H1 (cell line): ENCODE data around the gene TMBIM1. TPM values are rescaled to one million over a fixed set of nuclear protein-coding genes. Genes with fewer than 3 reads are reported as not detected.
A peak's percentile ranks its signal among the peaks of the same experiment; 100 is the strongest.

Experiments
- CTCF ChIA-PET: fragments of 300-600 bp; sonication (Branson Sonifier 250); formaldehyde crosslinking; loops from one replicate; lab custom pipeline; 2021; ENCODE audit not compliant: partially characterized antibody; lab: Charles Lee
- POLR2A ChIA-PET: fragments of 300-600 bp; sonication (Branson Sonifier 250); formaldehyde crosslinking; loops from one replicate; lab custom pipeline; 2021; ENCODE audit warnings: inconsistent platforms; ENCODE audit not compliant: partially characterized antibody; lab: Charles Lee
- DNase-seq, 2 experiments: peaks; one replicate each; pipeline versions ENCODE4 v3.0.0 to v3.0.0-alpha.2; 2010 to 2022; ENCODE audit warnings: low spot score in 2 of 2, low read depth in 1 of 2, mixed read lengths in 1 of 2
- FAIRE-seq: peaks from 2 replicates; lab custom pipeline; 2011; peaks lifted over from hg19 to GRCh38; lab: Jason Lieb, UNC
- H2AFZ ChIP-seq: 2 replicates; pipeline ENCODE4 v1.8.1; 2012; ENCODE audit warnings: low read length, inconsistent platforms
- H2AK5ac ChIP-seq: 2 replicates; pipeline ENCODE4 v1.6.1; 2013; ENCODE audit warnings: low read depth, low read length
- H2BK120ac ChIP-seq: replicated peaks from 2 replicates; pipeline ENCODE3; 2013; ENCODE audit warnings: low read depth, low read length, inconsistent platforms
- H2BK12ac ChIP-seq: 2 replicates; pipeline ENCODE4 v1.6.1; 2013; ENCODE audit warnings: low read depth, low read length
- H2BK15ac ChIP-seq: 2 replicates; pipeline ENCODE4 v1.6.1; 2013; ENCODE audit warnings: low read length
- H2BK20ac ChIP-seq: 2 replicates; pipeline ENCODE4 v1.6.1; 2013; ENCODE audit warnings: low read length
- H2BK5ac ChIP-seq: 2 replicates; pipeline ENCODE4 v1.6.1; 2013; ENCODE audit warnings: low read depth, low read length
- H3K14ac ChIP-seq: 2 replicates; pipeline ENCODE4 v1.6.1; 2013; ENCODE audit warnings: inconsistent platforms; ENCODE audit not compliant: insufficient read length
- H3K18ac ChIP-seq: 2 replicates; pipeline ENCODE4 v1.6.1; 2013; ENCODE audit warnings: low read length; ENCODE audit errors: extremely low read depth
- H3K23ac ChIP-seq: 2 replicates; pipeline ENCODE4 v1.6.1; 2013; ENCODE audit warnings: inconsistent platforms; ENCODE audit not compliant: insufficient read length
- H3K23me2 ChIP-seq: 2 replicates; pipeline ENCODE4 v1.6.1; 2013; ENCODE audit warnings: low read depth, low read length
- H3K27ac ChIP-seq: 2 replicates; pipeline ENCODE4 v1.6.1; 2011; ENCODE audit warnings: low read depth, low read length, inconsistent platforms
- H3K27me3 ChIP-seq, 4 experiments: replicated peaks in 1 of 4; 1 replicate in 1 of 4; 2 replicates in 3 of 4; pipeline versions ENCODE4 v1.6.1 to v1.8.1; 2011 to 2013; ENCODE audit warnings: low read length in 3 of 4, mild to moderate bottlenecking in 3 of 4, inconsistent platforms in 2 of 4, mixed read lengths in 2 of 4, moderate library complexity in 1 of 4; ENCODE audit not compliant: control insufficient read depth in 3 of 4, insufficient read depth in 3 of 4; ENCODE audit errors: extremely low read depth in 1 of 4
- H3K36me3 ChIP-seq, 4 experiments: 2 replicates each; pipeline versions ENCODE4 v1.6.1 to v1.8.1; 2011 to 2013; ENCODE audit warnings: mild to moderate bottlenecking in 4 of 4, low read length in 3 of 4, moderate library complexity in 2 of 4, control low read depth in 1 of 4, inconsistent platforms in 1 of 4; ENCODE audit not compliant: insufficient read depth in 4 of 4, control insufficient read depth in 2 of 4
- H3K4ac ChIP-seq: replicated peaks from 2 replicates; pipeline ENCODE3; 2013; ENCODE audit warnings: low read length, low read depth, mixed read lengths, inconsistent platforms; ENCODE audit not compliant: insufficient read length
- H3K4me1 ChIP-seq, 4 experiments: replicated peaks in 1 of 4; 1 replicate in 1 of 4; 2 replicates in 3 of 4; pipeline versions ENCODE4 v1.6.1 to v1.8.1; 2011 to 2013; ENCODE audit warnings: low read length in 3 of 4, inconsistent platforms in 2 of 4, mixed read lengths in 1 of 4; ENCODE audit not compliant: insufficient read depth in 4 of 4, control insufficient read depth in 3 of 4
- H3K4me2 ChIP-seq, 2 experiments: 2 replicates each; pipeline versions ENCODE4 v1.6.1 to v1.8.1; 2011 to 2013; ENCODE audit warnings: low read depth in 2 of 2, low read length in 2 of 2, control low read depth in 1 of 2, inconsistent platforms in 1 of 2, mild to moderate bottlenecking in 1 of 2; ENCODE audit not compliant: insufficient read depth in 1 of 2
- H3K4me3 ChIP-seq, 4 experiments: fragments of 200-600, 300-600 bp in 1 of 4; sonication (generic), shearing (Covaris generic), sonication (Bioruptor Twin) in 1 of 4; 2 replicates each; pipeline versions ENCODE4 v1.5.1 to v1.8.1; 2011 to 2016; ENCODE audit warnings: low read length in 4 of 4, low read depth in 3 of 4, control low read depth in 2 of 4, inconsistent platforms in 2 of 4, mild to moderate bottlenecking in 2 of 4, mixed read lengths in 1 of 4, moderate library complexity in 1 of 4; ENCODE audit not compliant: insufficient read depth in 2 of 4; ENCODE audit errors: extremely low read depth in 1 of 4
- H3K56ac ChIP-seq: replicated peaks from 2 replicates; pipeline ENCODE3; 2013; ENCODE audit warnings: low read depth, mild to moderate bottlenecking, mixed read lengths, low read length, inconsistent platforms; ENCODE audit not compliant: insufficient read length
- H3K79me1 ChIP-seq: 2 replicates; pipeline ENCODE4 v1.6.1; 2013; ENCODE audit warnings: low read depth, low read length, control low read depth
- H3K79me2 ChIP-seq, 2 experiments: 2 replicates each; pipeline versions ENCODE4 v1.6.1 to v1.8.1; 2012 to 2013; ENCODE audit warnings: low read length in 2 of 2, mild to moderate bottlenecking in 2 of 2, inconsistent platforms in 1 of 2; ENCODE audit not compliant: insufficient read depth in 2 of 2, control insufficient read depth in 1 of 2
- H3K9ac ChIP-seq, 4 experiments: replicated peaks in 1 of 4; 1 replicate in 1 of 4; 2 replicates in 3 of 4; pipeline versions ENCODE4 v1.6.1 to v1.8.1; 2011 to 2013; ENCODE audit warnings: low read depth in 3 of 4, low read length in 3 of 4, control low read depth in 2 of 4, mild to moderate bottlenecking in 2 of 4, moderate library complexity in 2 of 4, inconsistent platforms in 1 of 4; ENCODE audit errors: extremely low read depth in 1 of 4
- H3K9me3 ChIP-seq, 2 experiments: 2 replicates each; pipeline versions ENCODE4 v1.6.1 to v1.8.1; 2012 to 2013; ENCODE audit warnings: mild to moderate bottlenecking in 2 of 2, moderate library complexity in 2 of 2, control low read depth in 1 of 2, inconsistent platforms in 1 of 2, low read depth in 1 of 2, low read length in 1 of 2, mixed read lengths in 1 of 2; ENCODE audit not compliant: insufficient read depth in 2 of 2
- H4K20me1 ChIP-seq, 2 experiments: replicated peaks in 1 of 2; 2 replicates each; pipeline versions ENCODE3 to v1.8.1; 2011 to 2013; ENCODE audit warnings: inconsistent platforms in 2 of 2, low read length in 2 of 2, mild to moderate bottlenecking in 1 of 2; ENCODE audit not compliant: insufficient read depth in 2 of 2, control insufficient read depth in 1 of 2
- H4K5ac ChIP-seq: 2 replicates; pipeline ENCODE4 v1.6.1; 2013; ENCODE audit warnings: low read length, low read depth, mixed read lengths, inconsistent platforms; ENCODE audit not compliant: insufficient read length
- H4K8ac ChIP-seq: 2 replicates; pipeline ENCODE4 v1.8.0; 2013; ENCODE audit warnings: mild to moderate bottlenecking, moderate library complexity, low read length, inconsistent platforms; ENCODE audit not compliant: insufficient read depth; ENCODE audit errors: extremely low read depth
- H4K91ac ChIP-seq: replicated peaks from 2 replicates; pipeline ENCODE3; 2013; ENCODE audit warnings: low read length, mixed read lengths, inconsistent platforms; ENCODE audit not compliant: insufficient read length
- ATF2 ChIP-seq: IDR thresholded peaks from 2 replicates; pipeline ENCODE4 v1.6.1; 2012; ENCODE audit warnings: low read length, inconsistent platforms
- CHD2 ChIP-seq: IDR thresholded peaks from 2 replicates; pipeline ENCODE4 v1.6.1; 2012; ENCODE audit warnings: low read length, improper control_type of control experiment
- MAX ChIP-seq: IDR thresholded peaks from 2 replicates; pipeline ENCODE4 v1.6.1; 2012; ENCODE audit warnings: inconsistent platforms
- NRF1 ChIP-seq: IDR thresholded peaks from 2 replicates; pipeline ENCODE4 v1.6.1; 2011; ENCODE audit warnings: mild to moderate bottlenecking, low read depth, low read length, improper control_type of control experiment
- RNF2 ChIP-seq: fragments of 200-900, 300-1000 bp; sonication (generic); IDR thresholded peaks from 2 replicates; pipeline ENCODE4 v1.7.1; 2016; ENCODE audit warnings: borderline replicate concordance, low read depth, mild to moderate bottlenecking, antibody characterized with exemption, low read length; ENCODE audit not compliant: poor library complexity, severe bottlenecking; ENCODE audit errors: missing control alignments
- SIN3A ChIP-seq, 2 experiments: IDR thresholded peaks in 1 of 2; conservative IDR thresholded peaks in 1 of 2; 2 replicates each; pipeline ENCODE4 v1.6.1; 2011 to 2012; ENCODE audit warnings: low read length in 2 of 2, improper control_type of control experiment in 1 of 2, low read depth in 1 of 2, mild to moderate bottlenecking in 1 of 2
- TAF7 ChIP-seq: optimal IDR thresholded peaks from 2 replicates; pipeline ENCODE3; 2011; ENCODE audit warnings: low read depth, mild to moderate bottlenecking, inconsistent platforms, low read length, moderate library complexity, borderline replicate concordance
- TEAD4 ChIP-seq: IDR thresholded peaks from 2 replicates; pipeline ENCODE4 v1.6.1; 2012; ENCODE audit warnings: low read depth, low read length, inconsistent platforms, mixed read lengths
- WGBS, 2 experiments: shearing (Covaris generic) in 1 of 2; methylation state at CpG; one replicate each; pipeline versions ENCODE4 v1.1.6 to v1.1.7; 2013 to 2015; ENCODE audit warnings: low lambda C conversion rate in 2 of 2, mixed read lengths in 2 of 2, inconsistent platforms in 1 of 2, low coverage in 1 of 2, missing lambda C conversion rate in 1 of 2; ENCODE audit not compliant: insufficient replicate concordance in 2 of 2, insufficient coverage in 1 of 2, insufficient read length in 1 of 2; ENCODE audit errors: extremely low coverage in 1 of 2, missing lambda C conversion rate in 1 of 2; 5-methylcytosine and 5-hydroxymethylcytosine counted together
- polyA plus RNA-seq, 7 experiments: library from polyadenylated mRNA; depleted of rRNA in 3 of 7; stranded (reverse) in 5 of 7; unstranded in 2 of 7; fragments of >200 nt in 5 of 7; fragments of 200-250 nt in 2 of 7; gene quantifications; 1 replicate in 5 of 7; 2 replicates in 1 of 7; 4 replicates in 1 of 7; pipeline versions ENCODE4 v1.2.1 to v1.2.3, GENCODE V29; 2011 to 2013; ENCODE audit warnings: missing spikeins in 2 of 7, mixed read lengths in 2 of 7
- total RNA-seq: library from RNA; stranded (reverse); fragmentation: NEBNext Ultra II Directional; extraction: Animal tissue kit (Norgen Biotek cat#: 25700); gene quantifications from 2 replicates; pipeline ENCODE4 v1.2.1, GENCODE V29; 2021

Gene TMBIM1
- total and polyA plus RNA-seq, 2 of the 8 experiments (the other 6 are each of a cell fraction or from before 2014, with no cell fraction given): 22.1 to 36.8 TPM

DNA sequence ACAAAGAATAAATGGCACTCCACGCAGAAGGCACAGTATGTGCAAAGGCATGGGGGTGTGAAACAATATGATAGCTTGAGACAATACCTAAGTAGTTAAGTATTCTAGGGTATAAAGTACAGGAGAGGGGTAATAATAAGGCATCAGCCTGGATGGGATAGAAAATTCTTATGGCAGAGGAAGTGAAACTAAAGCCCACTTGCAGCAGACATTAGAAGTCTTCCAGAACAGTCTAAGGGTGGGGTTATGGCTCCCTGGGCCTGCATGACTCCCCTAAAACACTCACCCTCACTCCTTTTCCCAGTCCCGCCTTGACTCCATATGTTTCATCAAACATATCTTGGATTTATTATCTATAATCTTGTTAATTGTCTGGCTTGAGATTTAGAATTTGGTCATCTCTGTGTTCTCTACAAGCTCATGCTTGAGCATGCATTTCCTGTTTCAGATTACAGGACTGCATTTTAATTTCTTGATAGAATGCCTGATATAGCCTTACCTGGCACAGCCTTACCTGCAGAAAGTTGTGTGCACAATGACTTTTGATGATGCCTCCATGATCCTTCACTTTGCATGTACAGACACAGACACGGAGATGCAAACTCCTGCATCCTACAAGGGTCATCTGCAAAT lies 28.5 kb upstream of the TMBIM1 start:
- H4K91ac ChIP-seq: peak overlapping the region; percentile 41
- no peak overlapping the region for H2BK15ac ChIP-seq
- no peak overlapping the region for H4K8ac ChIP-seq
- CTCF ChIA-PET: interaction anchor here (0.6 to 5.8 kb wide), 5 partner anchors 15 to 49 kb away, joined by 3 to 39 read pairs (median 6); partner anchors contain the start of genes CATIP and TMBIM1
- H3K14ac ChIP-seq: no peak overlapping the region
- no peaks in the 10 kb centered on the region for H3K36me3 ChIP-seq
- no peaks in the 10 kb centered on the region for H4K20me1 ChIP-seq
- no peaks in the 10 kb centered on the region for H3K79me2 ChIP-seq
- H3K9me3 ChIP-seq: no peaks in the 10 kb centered on the region
- no peak overlapping the region for H3K4me3 ChIP-seq
- POLR2A ChIA-PET: interaction anchor here (0.6 kb wide), 1 partner anchor 87 kb away, joined by 3 read pairs; no protein-coding TSS in a partner anchor
- no peaks in the 10 kb centered on the region for H3K27me3 ChIP-seq
- H3K27ac ChIP-seq: no peak overlapping the region
- no peak overlapping the region for H2BK120ac ChIP-seq
- DNase-seq (no peak), FAIRE-seq (no peak)
- no peak overlapping the region for H3K18ac ChIP-seq
- H3K9ac ChIP-seq: no peak overlapping the region
- H3K23ac ChIP-seq: no peak overlapping the region
- no peak overlapping the region for H3K56ac ChIP-seq
- no peaks in the 10 kb centered on the region for H3K79me1 ChIP-seq
- H2AK5ac ChIP-seq: no peak overlapping the region; the same call in 1 of the 2 replicates
- no peak overlapping the region for H2AFZ ChIP-seq
- H3K23me2 ChIP-seq: peaks cover 12% of the 10 kb centered on the region; the same call in 1 of the 2 replicates
- H3K4me2 ChIP-seq: no peak overlapping the region
- no peak overlapping the region for H3K4ac ChIP-seq
- peaks cover 5 to 17% (median 10%) of the 10 kb centered on the region in 4 experiments for H3K4me1 ChIP-seq
- H4K5ac ChIP-seq: no peak overlapping the region
- H2BK5ac ChIP-seq: no peak overlapping the region
- no peak overlapping the region for H2BK12ac ChIP-seq
- no peak overlapping the region for H2BK20ac ChIP-seq
- WGBS, 2 experiments: 89% methylated on average over 3 of the region's 3 CpGs; no CpG with 5 or more reads in 1 of the 2 experiments
- TF ChIP-seq RNF2 (no peak), TAF7 (no peak), ATF2 (no peak), SIN3A (conservative IDR thresholded peaks at IDR 0.05 in 1 of 2, IDR thresholded peaks at IDR 0.05 in 1 of 2; ENCODE audit: low read depth in 1 of 2, low read length in 2 of 2) (no peak), TEAD4 (no peak), CHD2 (no peak), NRF1 (no peak), MAX (no peak)
